HepG2 (cell line): Measurements from ENCODE around the gene MC1R. TPM values are rescaled to one million over a fixed set of nuclear protein-coding genes. Genes with fewer than 3 reads are reported as not detected.

ENCODE experiments used
- BRCA1 ChIP-seq: sonication (generic); formaldehyde crosslinking; IDR thresholded peaks from 2 replicates; pipeline ENCODE4 v1.4.0; 2020; ENCODE audit warnings: missing genetic modification reagents
- DNMT1 ChIP-seq: sonication (generic); formaldehyde crosslinking; IDR thresholded peaks from 2 replicates; pipeline ENCODE4 v1.5.1; 2020; ENCODE audit warnings: mild to moderate bottlenecking, missing genetic modification reagents
- GZF1 ChIP-seq: sonication (generic); formaldehyde crosslinking; IDR thresholded peaks from 2 replicates; pipeline ENCODE4 v1.5.1; 2020; ENCODE audit warnings: mild to moderate bottlenecking, missing genetic modification reagents
- MLLT10 ChIP-seq: sonication (generic); formaldehyde crosslinking; IDR thresholded peaks from 2 replicates; pipeline ENCODE4 v1.4.0; 2020; ENCODE audit warnings: missing genetic modification reagents
- MTF1 ChIP-seq: sonication (generic); formaldehyde crosslinking; IDR thresholded peaks from 2 replicates; pipeline ENCODE4 v1.5.0; 2020; ENCODE audit warnings: missing genetic modification reagents
- NR2F1 ChIP-seq, 2 experiments: fragments of 450-650 bp in 1 of 2; formaldehyde crosslinking in 1 of 2; IDR thresholded peaks; 2 replicates each; pipeline versions ENCODE4 v1.5.0 to v1.6.1; 2016 to 2020; ENCODE audit warnings: mild to moderate bottlenecking in 1 of 2, missing compliant biosample characterization in 1 of 2, missing genetic modification reagents in 1 of 2, moderate library complexity in 1 of 2
- RBAK ChIP-seq: sonication (generic); formaldehyde crosslinking; IDR thresholded peaks from 2 replicates; pipeline ENCODE4 v1.5.1; 2020; ENCODE audit warnings: mild to moderate bottlenecking, missing genetic modification reagents
- STAG1 ChIP-seq: sonication (generic); formaldehyde crosslinking; IDR thresholded peaks from 2 replicates; pipeline ENCODE4 v1.4.0; 2020; ENCODE audit warnings: missing genetic modification reagents
- ZNF205 ChIP-seq: IDR thresholded peaks from 2 replicates; pipeline ENCODE4 v1.6.1; 2018; ENCODE audit warnings: missing biosample characterization, missing genetic modification reagents
- ZNF33B ChIP-seq: sonication (generic); formaldehyde crosslinking; IDR thresholded peaks from 2 replicates; pipeline ENCODE4 v1.5.1; 2020; ENCODE audit warnings: mild to moderate bottlenecking, missing genetic modification reagents
- ZNF891 ChIP-seq: sonication (generic); formaldehyde crosslinking; IDR thresholded peaks from 2 replicates; pipeline ENCODE4 v1.5.0; 2020; ENCODE audit warnings: mild to moderate bottlenecking, missing genetic modification reagents
- polyA plus RNA-seq, 8 experiments: library from polyadenylated mRNA; depleted of rRNA in 3 of 8; stranded (reverse) in 7 of 8; unstranded in 1 of 8; fragments of >200 nt; fragmentation: Illumina TruSeq in 4 of 8; extraction: Trizol in 4 of 8; gene quantifications; 2 replicates each; pipeline versions ENCODE4 v1.2.1 to v1.2.3, GENCODE V29; 2011 to 2016; ENCODE audit warnings: low read depth in 4 of 8, missing spikeins in 1 of 8, mixed read lengths in 1 of 8; ENCODE audit not compliant: insufficient read depth in 1 of 8
- total RNA-seq, 5 experiments: library from RNA; depleted of rRNA; stranded (reverse); fragments of >200 nt; fragmentation: Illumina TruSeq; extraction: Trizol; gene quantifications; 2 replicates each; pipeline ENCODE4 v1.2.3, GENCODE V29; 2016; ENCODE audit warnings: low read depth in 1 of 5
- TF ChIP-seq, protein P1 (sequence below): sonication (generic); formaldehyde crosslinking; IDR thresholded peaks from 2 replicates; pipeline ENCODE4 v1.5.0; 2020; ENCODE audit warnings: mild to moderate bottlenecking, missing genetic modification reagents, borderline replicate concordance
- TF ChIP-seq, protein P2 (sequence below): sonication (generic); formaldehyde crosslinking; IDR thresholded peaks from 2 replicates; pipeline ENCODE4 v1.4.0; 2020; ENCODE audit warnings: missing genetic modification reagents
- TF ChIP-seq, protein P3 (sequence below): sonication (generic); formaldehyde crosslinking; IDR thresholded peaks from 2 replicates; pipeline ENCODE4 v1.8.0; 2022; ENCODE audit warnings: mild to moderate bottlenecking, missing genetic modification reagents, borderline replicate concordance
- TF ChIP-seq, protein P4 (sequence below): sonication (generic); formaldehyde crosslinking; IDR thresholded peaks from 2 replicates; pipeline ENCODE4 v1.4.0; 2020; ENCODE audit warnings: missing genetic modification reagents, low read depth, mild to moderate bottlenecking, borderline replicate concordance

The MC1R gene
- total and polyA plus RNA-seq, 2 of the 13 experiments (the other 11 are each of a cell fraction or from before 2014, with no cell fraction given), result 9.1 to 14.8 TPM

DNA sequence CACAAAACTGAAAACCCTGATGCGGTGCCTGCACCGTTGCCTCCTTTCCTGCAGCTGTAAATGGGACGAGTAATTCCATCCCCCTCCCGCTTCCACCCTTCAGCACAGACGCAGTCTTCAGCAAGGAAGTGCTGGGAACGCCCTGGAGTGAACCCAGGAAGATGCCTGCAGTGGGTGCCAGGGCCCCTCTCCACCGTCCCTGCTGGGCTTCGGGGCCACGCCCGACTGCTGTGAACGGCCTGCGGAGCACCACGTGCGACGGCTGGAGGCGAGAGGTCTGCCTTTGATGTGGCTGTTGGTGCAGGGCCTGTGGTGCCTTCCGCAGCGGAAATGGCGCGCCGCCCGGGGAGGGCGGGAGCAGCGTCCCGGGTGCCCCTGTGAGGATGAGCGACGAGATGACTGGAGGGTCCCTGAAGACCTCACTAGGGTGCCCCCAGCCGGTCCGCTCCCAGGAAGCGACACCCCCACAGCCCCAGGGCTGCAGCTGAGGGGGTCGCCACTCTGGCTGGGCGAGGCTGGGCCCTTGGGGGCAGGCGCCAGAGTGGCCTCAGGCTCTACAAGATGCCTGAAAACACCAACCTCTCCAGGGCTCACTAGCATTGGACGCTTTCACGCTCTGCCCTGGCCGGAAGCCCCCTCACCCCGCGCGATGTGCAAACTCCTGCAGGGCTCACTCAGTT is 749 bp upstream of the MC1R start (continued):
- TF ChIP-seq, protein P1, sequence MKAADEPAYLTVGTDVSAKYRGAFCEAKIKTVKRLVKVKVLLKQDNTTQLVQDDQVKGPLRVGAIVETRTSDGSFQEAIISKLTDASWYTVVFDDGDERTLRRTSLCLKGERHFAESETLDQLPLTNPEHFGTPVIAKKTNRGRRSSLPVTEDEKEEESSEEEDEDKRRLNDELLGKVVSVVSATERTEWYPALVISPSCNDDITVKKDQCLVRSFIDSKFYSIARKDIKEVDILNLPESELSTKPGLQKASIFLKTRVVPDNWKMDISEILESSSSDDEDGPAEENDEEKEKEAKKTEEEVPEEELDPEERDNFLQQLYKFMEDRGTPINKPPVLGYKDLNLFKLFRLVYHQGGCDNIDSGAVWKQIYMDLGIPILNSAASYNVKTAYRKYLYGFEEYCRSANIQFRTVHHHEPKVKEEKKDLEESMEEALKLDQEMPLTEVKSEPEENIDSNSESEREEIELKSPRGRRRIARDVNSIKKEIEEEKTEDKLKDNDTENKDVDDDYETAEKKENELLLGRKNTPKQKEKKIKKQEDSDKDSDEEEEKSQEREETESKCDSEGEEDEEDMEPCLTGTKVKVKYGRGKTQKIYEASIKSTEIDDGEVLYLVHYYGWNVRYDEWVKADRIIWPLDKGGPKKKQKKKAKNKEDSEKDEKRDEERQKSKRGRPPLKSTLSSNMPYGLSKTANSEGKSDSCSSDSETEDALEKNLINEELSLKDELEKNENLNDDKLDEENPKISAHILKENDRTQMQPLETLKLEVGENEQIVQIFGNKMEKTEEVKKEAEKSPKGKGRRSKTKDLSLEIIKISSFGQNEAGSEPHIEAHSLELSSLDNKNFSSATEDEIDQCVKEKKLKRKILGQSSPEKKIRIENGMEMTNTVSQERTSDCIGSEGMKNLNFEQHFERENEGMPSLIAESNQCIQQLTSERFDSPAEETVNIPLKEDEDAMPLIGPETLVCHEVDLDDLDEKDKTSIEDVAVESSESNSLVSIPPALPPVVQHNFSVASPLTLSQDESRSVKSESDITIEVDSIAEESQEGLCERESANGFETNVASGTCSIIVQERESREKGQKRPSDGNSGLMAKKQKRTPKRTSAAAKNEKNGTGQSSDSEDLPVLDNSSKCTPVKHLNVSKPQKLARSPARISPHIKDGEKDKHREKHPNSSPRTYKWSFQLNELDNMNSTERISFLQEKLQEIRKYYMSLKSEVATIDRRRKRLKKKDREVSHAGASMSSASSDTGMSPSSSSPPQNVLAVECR (CRISPR knock-in tag), result peak; percentile 90
- TF ChIP-seq ZNF891, result peak; percentile 97
- TF ChIP-seq BRCA1 (CRISPR knock-in tag), result peak; percentile 96; the same call in 1 of the 2 replicates
- peak; percentile 77; the same call in 1 of the 2 replicates for TF ChIP-seq RBAK
- peak; percentile 86; the same call in 1 of the 2 replicates for TF ChIP-seq GZF1 (CRISPR knock-in tag)
- TF ChIP-seq DNMT1, result peak; percentile 95
- TF ChIP-seq ZNF205 (CRISPR knock-in tag), result peak; percentile 97
- peak; percentile 99 for TF ChIP-seq ZNF33B (CRISPR knock-in tag)
- TF ChIP-seq MLLT10 (CRISPR knock-in tag), result no peak; the same call in 1 of the 2 replicates
- peak; percentile 82; the same call in 1 of the 2 replicates for TF ChIP-seq MTF1
- TF ChIP-seq, protein P2, sequence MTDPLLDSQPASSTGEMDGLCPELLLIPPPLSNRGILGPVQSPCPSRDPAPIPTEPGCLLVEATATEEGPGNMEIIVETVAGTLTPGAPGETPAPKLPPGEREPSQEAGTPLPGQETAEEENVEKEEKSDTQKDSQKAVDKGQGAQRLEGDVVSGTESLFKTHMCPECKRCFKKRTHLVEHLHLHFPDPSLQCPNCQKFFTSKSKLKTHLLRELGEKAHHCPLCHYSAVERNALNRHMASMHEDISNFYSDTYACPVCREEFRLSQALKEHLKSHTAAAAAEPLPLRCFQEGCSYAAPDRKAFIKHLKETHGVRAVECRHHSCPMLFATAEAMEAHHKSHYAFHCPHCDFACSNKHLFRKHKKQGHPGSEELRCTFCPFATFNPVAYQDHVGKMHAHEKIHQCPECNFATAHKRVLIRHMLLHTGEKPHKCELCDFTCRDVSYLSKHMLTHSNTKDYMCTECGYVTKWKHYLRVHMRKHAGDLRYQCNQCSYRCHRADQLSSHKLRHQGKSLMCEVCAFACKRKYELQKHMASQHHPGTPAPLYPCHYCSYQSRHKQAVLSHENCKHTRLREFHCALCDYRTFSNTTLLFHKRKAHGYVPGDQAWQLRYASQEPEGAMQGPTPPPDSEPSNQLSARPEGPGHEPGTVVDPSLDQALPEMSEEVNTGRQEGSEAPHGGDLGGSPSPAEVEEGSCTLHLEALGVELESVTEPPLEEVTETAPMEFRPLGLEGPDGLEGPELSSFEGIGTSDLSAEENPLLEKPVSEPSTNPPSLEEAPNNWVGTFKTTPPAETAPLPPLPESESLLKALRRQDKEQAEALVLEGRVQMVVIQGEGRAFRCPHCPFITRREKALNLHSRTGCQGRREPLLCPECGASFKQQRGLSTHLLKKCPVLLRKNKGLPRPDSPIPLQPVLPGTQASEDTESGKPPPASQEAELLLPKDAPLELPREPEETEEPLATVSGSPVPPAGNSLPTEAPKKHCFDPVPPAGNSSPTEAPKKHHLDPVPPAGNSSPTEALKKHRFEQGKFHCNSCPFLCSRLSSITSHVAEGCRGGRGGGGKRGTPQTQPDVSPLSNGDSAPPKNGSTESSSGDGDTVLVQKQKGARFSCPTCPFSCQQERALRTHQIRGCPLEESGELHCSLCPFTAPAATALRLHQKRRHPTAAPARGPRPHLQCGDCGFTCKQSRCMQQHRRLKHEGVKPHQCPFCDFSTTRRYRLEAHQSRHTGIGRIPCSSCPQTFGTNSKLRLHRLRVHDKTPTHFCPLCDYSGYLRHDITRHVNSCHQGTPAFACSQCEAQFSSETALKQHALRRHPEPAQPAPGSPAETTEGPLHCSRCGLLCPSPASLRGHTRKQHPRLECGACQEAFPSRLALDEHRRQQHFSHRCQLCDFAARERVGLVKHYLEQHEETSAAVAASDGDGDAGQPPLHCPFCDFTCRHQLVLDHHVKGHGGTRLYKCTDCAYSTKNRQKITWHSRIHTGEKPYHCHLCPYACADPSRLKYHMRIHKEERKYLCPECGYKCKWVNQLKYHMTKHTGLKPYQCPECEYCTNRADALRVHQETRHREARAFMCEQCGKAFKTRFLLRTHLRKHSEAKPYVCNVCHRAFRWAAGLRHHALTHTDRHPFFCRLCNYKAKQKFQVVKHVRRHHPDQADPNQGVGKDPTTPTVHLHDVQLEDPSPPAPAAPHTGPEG (CRISPR knock-in tag), result peak; percentile 97
- TF ChIP-seq, protein P3, sequence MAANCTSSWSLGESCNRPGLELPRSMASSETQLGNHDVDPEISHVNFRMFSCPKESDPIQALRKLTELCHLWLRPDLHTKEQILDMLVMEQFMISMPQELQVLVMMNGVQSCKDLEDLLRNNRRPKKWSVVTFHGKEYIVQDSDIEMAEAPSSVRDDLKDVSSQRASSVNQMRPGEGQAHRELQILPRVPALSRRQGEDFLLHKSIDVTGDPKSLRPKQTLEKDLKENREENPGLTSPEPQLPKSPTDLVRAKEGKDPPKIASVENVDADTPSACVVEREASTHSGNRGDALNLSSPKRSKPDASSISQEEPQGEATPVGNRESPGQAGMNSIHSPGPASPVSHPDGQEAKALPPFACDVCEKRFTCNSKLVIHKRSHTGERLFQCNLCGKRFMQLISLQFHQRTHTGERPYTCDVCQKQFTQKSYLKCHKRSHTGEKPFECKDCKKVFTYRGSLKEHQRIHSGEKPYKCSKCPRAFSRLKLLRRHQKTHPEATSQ (CRISPR knock-in tag), result peak; percentile 98
- peak; percentile 29; the same call in 1 of the 2 replicates for TF ChIP-seq STAG1 (CRISPR knock-in tag)
- TF ChIP-seq, protein P4, sequence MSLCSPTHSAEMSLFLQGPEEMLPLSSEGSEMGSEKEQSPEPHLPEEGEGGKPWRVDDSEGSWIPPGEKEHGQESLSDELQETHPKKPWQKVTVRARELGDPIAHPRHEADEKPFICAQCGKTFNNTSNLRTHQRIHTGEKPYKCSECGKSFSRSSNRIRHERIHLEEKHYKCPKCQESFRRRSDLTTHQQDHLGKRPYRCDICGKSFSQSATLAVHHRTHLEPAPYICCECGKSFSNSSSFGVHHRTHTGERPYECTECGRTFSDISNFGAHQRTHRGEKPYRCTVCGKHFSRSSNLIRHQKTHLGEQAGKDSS, result peak; percentile 97
- peak in 1 of 2 experiments; percentile 66; a peak in 1 of 4 replicates for TF ChIP-seq NR2F1 (CRISPR knock-in tag; IDR thresholded peaks at IDR 0.05)
